Measurements from ENCODE around the gene PPP6R2.

DNA sequence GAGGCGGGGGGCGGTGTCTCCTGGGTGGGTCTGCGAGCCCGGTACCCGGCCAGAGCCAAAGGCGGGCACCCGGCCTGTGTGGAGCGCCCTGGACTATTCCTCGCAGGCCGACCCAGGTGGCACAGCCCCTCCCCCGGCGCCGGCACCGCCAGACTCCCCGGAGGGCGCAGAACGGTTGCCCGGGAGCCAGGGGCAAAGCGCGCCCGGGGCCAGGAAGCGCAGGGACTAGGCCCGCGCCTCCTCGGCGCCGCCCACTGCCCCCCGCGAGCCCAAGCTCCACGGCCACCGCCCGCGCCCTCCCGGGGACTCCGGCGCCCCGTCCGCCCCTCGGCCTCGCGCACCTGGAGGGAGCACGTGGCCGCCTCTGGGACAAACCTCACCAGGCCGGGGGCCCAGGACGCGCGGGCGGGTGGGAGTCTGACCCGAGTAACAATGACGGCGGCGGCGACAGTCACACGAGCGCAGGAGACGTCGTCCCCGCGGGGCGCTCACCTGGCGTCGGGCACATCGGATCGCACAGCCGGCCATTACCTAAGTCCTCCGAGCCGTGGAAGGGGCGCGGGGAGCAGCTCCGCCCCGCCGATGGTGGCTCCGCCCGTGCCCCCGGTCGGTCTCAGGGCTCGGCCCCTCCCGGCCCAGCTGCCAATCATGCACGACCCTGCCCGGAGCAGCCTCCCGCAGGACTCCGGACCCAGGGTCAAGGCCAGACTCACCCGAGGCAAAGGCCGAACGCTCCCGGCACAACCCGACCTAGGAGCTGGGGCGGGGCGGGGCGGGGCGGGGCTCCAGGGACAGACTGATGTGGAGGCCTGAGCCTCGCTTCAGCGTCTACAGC is 43.1 kb upstream of the PPP6R2 start:
- TF ChIP-seq, protein P1, sequence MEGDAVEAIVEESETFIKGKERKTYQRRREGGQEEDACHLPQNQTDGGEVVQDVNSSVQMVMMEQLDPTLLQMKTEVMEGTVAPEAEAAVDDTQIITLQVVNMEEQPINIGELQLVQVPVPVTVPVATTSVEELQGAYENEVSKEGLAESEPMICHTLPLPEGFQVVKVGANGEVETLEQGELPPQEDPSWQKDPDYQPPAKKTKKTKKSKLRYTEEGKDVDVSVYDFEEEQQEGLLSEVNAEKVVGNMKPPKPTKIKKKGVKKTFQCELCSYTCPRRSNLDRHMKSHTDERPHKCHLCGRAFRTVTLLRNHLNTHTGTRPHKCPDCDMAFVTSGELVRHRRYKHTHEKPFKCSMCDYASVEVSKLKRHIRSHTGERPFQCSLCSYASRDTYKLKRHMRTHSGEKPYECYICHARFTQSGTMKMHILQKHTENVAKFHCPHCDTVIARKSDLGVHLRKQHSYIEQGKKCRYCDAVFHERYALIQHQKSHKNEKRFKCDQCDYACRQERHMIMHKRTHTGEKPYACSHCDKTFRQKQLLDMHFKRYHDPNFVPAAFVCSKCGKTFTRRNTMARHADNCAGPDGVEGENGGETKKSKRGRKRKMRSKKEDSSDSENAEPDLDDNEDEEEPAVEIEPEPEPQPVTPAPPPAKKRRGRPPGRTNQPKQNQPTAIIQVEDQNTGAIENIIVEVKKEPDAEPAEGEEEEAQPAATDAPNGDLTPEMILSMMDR (IDR thresholded peaks at IDR 0.05; ENCODE audit: poor library complexity, severe bottlenecking): no peak
- TF ChIP-seq, protein P2, sequence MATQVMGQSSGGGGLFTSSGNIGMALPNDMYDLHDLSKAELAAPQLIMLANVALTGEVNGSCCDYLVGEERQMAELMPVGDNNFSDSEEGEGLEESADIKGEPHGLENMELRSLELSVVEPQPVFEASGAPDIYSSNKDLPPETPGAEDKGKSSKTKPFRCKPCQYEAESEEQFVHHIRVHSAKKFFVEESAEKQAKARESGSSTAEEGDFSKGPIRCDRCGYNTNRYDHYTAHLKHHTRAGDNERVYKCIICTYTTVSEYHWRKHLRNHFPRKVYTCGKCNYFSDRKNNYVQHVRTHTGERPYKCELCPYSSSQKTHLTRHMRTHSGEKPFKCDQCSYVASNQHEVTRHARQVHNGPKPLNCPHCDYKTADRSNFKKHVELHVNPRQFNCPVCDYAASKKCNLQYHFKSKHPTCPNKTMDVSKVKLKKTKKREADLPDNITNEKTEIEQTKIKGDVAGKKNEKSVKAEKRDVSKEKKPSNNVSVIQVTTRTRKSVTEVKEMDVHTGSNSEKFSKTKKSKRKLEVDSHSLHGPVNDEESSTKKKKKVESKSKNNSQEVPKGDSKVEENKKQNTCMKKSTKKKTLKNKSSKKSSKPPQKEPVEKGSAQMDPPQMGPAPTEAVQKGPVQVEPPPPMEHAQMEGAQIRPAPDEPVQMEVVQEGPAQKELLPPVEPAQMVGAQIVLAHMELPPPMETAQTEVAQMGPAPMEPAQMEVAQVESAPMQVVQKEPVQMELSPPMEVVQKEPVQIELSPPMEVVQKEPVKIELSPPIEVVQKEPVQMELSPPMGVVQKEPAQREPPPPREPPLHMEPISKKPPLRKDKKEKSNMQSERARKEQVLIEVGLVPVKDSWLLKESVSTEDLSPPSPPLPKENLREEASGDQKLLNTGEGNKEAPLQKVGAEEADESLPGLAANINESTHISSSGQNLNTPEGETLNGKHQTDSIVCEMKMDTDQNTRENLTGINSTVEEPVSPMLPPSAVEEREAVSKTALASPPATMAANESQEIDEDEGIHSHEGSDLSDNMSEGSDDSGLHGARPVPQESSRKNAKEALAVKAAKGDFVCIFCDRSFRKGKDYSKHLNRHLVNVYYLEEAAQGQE (IDR thresholded peaks at IDR 0.05; ENCODE audit: borderline replicate concordance): no peak
- no peak for TF ChIP-seq POLR2AphosphoS5 (IDR thresholded peaks at IDR 0.05)
- TF ChIP-seq RAD21 (conservative IDR thresholded peaks at IDR 0.05): no peak
- no peak for TF ChIP-seq EZH2 (IDR thresholded peaks at IDR 0.05; ENCODE audit: borderline replicate concordance, insufficient read depth, low read length, poor library complexity, severe bottlenecking)

Data from neural cell (in vitro differentiated cells).